ENCODE data around the gene PMM2.
"Not testable (repeated sequence)": the region's sequence is repeated elsewhere in the genome, so short reads cannot be mapped to it uniquely, and the experiment has no call there.

The PMM2 gene

DNA sequence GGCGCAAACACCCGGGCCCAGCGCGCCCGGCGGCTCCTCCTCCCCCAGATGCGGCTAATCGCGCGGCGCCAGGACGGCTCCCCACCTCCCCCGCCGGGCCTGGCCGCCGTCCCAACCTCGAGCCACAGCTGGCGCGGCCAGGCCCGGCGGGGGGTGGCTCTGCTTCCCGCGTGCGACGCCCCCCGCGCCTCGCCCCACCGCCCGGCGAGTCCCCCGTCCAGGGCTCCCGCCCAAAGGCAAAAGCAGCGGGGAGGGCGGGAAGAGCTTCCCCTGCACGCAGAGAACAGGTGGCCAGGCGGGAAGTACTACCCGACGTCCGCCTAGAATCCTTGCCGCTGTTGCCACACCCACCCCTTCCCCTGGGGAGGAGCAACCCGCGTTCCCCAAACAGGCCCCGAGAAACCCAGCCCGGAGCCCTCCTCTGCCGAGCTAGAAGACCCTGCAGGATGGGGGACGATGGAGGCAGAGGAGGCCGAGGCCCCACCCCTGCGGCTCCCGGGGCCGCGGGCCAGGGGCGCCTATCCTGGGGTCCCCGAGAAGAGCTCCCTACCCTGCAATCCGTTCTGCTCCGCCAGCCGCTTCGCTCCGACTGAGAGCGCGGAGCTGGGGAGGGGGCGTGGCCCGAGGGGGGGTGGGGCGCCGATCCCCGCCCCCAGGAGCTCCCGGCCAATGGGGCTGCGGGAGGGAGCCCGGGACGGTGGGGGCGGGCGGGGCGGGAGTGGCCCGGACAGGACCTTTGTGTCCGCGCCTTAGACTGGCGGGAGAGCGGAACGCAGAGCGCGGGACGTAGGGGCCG, 71.0 kb downstream of the PMM2 start, which contains the start of gene CARHSP1:
CARHSP1 (minus strand) TSS at position 591 of the 796 bp plus-strand sequence. CDS start 9,678 bp downstream, outside the sequence.
- DNase-seq: peak; percentile 92

DNA sequence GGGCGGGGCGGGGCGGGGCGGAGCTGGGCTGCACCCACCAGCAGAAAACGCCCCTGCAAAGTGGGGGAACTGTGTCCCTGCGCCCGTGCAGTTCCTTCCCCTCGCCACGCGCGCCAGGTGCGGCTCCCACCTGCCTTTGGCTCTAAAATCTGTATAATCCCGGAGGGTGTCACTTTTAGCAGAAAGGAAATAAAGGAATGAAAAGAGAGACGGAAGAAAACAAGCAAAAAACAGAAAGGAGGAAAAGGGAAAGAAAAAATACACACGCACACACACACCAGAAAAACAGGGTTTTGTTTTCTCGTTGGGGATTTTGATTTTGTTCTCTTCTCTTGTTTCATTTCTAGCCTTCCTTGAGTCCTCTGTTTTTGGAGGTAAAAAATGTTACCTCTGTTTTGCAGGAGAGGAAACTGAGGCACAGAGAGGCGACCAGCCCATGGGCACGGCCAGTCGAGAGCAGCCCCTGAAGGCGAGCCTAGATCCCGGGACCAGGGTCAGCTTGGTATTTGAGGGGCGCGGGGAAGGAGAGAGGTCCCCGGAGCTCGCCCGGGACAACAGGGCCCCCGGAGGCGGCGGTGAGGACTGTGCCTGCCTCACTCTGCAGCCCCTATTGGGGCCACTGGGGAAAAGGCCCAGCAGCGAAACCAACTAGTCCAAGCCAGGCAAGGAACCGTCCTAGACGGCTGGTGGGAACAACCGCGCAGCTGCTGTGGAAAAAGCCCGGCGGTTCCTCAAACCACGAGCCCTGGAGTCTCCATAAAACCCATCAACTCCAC, 71.8 kb downstream of the PMM2 start:
- no peak for DNase-seq

DNA sequence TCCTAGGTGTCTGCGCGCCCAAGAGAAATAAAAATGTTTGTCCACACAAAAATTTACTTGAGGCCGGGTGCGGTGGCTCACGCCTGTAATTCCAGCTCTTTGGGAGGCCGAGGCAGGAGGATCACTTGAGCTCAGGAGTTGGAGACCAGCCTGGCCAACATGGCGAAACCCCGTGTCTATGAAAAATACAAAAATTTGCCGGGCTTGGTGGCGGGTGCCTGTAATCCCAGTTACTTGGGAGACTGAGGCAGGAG, 72.3 kb downstream of the PMM2 start:
- DNase-seq: not testable (repeated sequence)

DNA sequence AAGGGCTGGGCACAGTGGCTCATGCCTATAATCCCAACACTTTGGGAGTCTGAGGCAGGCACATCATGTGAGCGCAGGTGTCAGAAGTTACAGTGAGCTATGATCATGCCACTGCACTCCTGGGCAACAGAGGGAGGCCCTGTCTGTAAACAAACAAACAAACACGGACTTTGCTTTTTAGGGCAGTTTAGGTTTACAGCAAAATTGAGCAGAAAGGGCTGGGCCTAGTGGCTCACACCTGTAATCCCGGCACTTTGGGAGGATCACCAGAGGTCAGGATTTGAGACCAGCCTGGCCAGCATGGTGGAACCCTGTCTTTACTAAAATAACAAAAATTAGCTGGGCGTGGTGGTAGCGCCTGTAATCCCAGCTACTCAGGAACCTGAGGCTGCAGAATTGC, 74.4 kb downstream of the PMM2 start:
- DNase-seq: no peak

DNA sequence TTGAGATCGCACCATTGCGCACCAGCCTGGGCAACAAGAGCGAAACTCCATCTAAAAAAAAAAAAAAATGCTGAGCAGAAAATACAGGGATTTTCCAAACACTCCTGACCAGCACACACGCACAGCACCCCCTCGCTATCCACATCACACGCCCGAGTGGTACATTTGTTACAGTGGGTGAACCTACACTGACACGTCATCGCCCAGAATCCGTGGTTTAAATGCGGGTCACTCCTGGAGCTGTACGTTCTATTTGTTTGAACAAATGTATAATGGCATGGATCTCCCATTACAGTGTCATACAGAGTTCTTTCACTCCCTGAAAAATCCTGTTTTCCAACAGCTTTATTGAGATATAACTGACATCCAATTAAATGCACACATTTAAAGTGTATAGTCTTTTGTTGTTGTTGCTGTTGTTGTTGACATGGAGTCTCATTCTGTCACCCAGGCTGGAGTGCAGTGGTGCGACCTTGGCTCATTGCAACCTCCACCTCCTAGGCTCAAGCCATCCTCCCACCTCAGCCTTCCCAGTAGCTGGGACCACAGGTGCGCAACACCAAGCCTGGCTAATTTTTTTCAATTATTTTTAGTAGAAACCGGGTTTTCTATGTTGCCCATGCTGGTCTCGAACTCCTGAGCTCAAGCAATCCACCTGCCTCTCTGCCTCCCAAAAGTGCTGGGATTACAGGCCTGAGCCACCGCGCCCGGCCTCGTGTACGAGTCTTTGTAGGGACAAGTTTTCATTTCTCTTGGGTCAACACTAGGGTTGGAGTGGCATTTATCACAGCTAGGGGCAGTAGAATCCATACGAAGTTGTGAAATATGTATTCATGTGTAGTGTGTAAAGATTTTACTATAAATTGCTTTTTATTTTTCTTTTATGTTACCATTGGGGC, 75.6 kb downstream of the PMM2 start:
- no peak for DNase-seq

DNA sequence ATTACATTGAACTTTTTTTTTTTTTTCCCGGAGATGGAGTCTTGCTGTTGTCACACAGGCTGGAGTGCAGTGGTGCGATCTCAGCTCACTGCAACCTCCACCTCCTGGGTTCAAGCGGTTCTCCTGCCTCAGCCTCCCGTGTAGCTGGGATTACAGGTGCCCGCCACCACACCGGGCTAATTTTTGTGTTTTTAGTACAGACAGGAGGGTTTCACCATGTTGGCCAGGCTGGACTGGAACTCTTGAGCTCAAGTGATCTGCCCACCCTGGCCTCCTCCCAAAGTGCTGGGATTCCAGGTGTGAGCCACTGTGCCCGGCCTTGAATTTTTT, 76.2 kb downstream of the PMM2 start:
- not testable (repeated sequence) for DNase-seq

DNA sequence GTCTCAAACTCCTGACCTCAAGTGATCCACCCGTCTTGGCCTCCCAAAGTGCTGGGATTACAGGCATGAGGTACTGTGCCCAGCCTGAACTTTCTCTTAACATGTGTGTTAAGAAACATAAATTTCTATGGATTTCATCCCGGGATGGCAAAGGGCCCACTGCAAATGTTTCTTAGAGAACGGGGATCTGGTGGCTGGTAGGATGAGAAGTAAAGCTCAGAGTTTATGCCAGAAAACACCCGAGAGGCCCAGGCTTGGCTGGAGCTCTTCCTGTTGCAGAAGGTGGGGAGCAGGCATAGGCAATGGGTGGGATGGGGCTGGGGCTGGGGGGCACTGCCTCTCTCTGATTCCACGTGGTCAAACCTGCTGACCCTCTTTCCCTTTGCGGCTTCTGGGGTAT, 76.7 kb downstream of the PMM2 start:
- no peak for DNase-seq

DNA sequence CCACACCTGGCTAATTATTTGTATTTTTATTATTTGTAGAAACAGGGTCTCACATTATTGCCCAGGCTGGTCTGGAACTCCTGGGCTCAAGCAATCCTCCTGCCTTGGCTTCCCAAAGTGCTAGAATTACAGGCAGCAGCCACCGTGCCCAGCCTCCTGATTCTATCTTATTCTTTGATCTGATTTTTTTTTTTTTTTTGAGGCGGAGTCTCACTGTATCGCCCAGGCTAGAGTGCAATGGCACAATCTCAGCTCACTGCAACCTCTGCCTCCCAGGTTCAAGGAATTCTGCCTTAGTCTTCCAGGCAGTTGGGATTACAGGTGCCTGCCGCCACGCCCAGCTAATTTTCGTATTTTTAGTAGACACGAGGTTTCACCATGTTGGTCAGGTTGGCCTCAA, 77.7 kb downstream of the PMM2 start:
- DNase-seq: not testable (repeated sequence)

DNA sequence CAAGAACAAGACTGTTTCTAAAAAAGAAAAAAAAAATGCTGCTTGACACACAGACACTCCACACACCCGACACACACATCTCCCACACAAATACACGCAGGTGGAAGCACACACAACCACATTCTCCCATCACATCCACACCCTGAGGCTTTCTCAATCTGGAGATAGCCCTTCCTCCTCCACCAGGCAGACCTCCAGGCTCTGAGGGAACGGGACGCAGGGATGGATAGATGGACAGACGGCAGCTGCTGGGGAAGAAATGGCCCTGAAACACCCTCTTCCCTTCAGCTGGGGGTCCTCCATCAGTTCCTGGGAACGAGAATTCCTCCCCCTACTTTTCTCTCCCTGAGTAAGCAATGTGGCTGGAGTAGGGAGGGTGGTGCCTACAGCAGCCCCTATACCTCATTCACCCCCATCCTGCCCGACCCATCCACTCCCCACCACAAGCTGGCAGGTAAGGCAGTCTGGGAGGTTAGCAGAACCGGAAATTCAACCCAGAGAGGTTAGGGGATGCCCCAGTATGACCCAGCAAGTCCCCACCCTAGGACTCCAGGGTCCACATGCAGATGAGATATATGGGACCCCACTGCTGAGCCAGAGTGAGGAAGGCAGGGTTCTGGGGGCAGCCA, 80.4 kb downstream of the PMM2 start:
- DNase-seq: no peak

DNA sequence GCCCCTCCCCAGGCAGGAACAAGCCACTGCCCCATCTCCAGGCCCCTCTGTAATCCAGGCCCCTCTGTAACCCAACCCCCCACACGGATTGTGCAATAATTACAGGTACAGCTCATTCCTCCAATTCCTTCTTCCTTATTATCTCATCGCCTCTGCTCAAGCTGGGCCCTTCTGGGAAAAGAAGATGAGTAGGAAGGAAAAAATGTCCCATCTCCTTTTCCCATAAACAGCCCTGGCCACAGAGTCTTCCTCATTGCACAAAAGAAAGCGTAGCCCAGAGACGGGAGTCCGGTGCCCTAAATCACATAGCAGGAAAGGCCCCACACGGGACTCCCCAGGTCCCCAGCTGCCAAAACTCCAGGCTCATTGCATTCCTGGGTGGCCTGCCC, 80.9 kb downstream of the PMM2 start:
- no peak for DNase-seq

DNA sequence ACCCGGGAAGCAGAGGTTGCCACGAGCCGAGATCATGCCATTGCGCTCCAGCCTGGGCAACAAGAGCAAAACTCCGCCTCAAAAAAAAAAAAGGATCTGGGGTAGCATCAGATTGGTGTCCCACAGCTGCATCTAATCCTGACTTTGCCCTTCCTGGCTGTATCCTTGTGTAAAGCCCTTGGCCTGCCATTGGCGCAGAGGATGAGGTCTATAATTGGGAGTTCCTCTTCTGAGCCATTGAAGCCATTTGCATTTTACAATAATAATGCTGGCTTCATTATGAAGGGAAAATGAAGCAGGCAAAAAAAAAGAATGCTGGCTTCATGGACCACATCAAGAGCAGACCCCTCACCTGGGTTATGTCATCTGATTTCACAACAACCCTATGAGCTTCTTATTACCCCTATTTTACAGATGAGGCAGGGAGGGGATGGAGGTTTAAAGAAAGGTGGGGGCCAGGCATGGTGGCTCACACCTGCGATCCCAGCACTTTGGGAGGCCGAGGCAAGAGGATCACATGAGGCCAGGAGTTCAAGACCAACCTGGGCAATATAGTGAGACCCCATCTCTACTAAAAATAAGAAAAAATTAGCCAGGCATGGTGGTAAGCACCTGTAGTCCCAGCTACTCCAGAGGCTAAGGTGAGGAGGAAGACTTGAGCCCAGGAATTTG, 83.3 kb downstream of the PMM2 start:
- no peak for DNase-seq

DNA sequence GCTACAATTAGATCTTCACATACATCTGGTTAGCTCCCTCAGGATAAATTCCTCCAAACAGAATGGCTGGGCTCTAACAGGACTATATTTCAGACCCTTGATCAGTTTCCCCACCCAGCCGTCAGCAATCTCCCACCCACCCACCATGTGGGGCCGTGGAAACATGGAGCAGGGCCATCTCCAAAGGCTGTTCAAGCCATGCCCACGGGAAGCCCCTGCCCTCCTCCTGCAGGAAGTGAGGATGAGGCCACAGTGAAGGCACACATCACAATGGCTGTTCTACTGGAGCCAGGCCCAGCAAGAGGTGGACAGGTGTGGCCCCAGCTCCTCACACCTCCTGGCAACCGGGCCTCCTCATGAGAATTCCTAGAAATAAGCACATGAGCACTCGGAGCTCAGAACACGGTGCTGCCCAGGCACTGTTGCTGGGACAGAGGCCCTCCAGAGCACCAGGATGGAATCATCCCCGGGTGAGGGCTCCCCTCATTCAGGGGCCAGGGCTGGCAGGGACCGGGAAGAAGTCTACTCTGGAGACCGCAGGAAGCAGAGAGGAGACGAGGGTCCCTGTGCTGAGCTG, 84.5 kb downstream of the PMM2 start, which contains the start of gene LITAFD:
LITAFD (plus strand) TSS at position 311 of the 577 bp plus-strand sequence. CDS start 2,005 bp downstream, outside the sequence.
- no peak for DNase-seq

DNA sequence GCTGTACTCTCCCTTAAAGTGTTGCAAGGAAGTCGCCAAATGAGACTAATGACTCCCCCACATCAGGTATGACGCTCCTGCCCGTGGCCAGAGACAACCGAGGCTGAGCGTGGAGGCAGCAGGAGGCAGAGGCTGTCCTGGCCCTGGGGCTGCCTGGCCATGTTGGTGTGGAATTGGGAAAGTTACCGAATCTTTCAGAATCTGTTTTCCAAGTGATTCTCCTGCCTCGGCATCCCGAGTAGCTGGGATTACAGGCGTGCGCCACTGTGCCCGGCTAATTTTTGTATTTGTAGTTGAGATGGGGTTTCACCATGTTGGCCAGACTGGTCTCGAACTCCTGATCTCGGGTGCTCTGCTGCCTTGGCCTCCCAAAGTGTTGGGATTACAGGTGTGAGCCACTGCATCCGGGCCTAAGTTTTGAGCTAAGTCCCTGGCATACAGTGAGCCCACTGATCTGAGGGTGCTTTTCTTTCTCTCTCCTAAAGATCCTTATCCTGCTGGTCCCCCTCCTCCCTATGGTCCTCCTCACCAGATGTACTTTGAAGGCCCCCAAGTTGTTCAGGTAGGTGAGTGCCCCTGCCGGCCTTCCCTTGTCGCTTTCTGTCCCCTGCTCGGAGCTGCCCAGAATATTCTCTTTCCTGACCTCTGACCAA, 85.2 kb downstream of the PMM2 start:
- DNase-seq: no peak

DNA sequence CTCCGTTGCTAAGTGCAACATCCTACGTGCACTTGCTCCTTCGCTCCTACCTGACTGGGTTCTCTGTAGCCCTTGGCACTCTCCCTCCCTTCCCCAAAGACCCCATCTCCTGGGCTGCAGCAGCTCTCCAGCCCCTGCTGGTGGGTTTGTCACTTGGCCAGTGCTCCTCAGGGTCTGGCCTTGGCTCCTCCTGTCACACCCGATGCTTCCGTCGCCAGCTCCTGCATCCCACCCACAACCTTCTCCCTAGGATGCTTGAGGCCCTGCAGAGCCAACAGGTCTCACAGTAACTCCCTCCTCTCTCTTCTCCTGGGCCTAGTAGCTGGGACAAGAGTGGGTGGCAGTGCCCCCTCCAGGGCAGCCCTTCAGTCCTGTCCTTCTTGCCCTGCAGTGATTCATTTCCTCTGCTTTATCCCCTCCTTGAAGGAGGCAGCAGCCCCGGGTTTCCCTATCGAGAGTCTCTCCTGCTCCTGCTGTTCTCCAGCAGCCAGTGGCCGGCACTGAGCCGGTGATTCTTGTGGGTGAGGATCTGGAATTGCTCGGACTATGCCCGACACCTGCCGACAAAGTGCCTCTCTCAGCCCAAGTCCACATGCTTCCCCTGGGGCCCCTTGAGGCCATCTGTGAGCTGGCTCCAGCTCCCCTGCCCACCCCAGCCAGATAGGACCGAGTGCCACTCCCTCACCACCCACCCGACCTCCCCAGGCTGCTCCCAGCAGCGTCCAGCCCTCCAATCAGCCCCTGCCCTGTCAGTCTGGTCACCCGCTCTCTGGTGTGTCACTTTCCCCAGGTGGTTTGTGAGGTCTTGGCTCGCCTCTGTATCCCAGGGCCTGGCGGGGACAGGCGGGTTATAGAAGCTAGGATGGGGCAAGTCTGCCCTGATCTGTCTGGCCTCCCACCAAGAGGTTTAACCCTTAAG, 88.3 kb downstream of the PMM2 start:
- no peak for DNase-seq

DNA sequence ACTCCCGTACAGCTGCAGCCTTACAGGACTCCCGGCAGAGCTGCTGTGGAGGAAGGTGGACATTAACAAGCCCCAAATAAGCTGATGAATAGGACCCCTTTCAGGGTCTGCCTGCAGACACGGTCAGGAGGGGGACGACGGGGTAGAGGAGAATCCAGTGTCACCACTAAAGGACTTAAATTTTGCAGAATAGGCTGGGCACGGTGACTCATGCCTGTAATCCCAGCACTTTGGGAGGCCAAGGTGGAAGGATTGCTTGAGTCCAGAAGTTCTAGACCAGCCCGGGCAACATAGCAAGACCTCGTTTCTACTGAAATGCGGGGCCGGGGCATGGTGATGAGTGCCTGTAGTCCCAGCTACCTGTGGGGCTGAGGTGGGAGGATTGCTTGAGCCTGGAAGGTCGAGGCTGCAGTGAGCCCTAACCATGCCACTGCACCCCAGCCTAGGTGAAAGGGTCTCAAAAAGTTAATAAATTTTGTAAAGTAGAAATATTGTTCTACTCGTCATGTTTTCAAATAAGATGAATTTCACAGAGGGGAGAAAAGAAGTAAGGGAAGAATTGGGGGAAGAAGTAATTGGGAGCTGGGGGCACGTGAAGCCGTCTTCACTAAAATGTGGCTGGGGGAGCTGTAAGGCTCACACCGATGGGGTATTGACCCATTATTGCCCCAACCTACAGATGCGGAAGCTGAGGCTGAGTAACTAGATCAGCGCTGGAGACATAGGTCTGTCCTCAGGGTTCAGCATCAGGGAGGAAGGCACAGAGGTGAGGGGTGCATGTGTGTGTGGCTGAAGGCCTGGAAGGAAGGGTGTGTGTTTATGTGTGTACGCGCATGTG, 89.2 kb downstream of the PMM2 start:
- DNase-seq: no peak

DNA sequence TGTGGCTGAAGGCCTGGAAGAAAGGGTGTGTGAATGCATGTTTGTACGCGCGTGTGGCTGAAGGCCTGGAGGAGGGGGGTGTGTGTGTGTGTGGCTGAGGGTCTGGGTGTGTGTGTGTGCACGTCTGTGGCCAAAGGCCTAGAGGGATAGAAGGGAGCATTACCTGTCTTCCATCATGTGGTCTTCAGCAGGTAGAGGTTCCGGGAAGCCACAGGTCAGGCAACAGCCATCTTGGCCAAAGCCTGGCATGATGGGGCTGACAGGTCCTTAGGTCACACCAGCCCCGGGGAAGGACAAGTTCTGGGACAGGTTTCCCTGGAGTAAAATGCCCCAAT, 89.8 kb downstream of the PMM2 start:
- no peak for DNase-seq

DNA sequence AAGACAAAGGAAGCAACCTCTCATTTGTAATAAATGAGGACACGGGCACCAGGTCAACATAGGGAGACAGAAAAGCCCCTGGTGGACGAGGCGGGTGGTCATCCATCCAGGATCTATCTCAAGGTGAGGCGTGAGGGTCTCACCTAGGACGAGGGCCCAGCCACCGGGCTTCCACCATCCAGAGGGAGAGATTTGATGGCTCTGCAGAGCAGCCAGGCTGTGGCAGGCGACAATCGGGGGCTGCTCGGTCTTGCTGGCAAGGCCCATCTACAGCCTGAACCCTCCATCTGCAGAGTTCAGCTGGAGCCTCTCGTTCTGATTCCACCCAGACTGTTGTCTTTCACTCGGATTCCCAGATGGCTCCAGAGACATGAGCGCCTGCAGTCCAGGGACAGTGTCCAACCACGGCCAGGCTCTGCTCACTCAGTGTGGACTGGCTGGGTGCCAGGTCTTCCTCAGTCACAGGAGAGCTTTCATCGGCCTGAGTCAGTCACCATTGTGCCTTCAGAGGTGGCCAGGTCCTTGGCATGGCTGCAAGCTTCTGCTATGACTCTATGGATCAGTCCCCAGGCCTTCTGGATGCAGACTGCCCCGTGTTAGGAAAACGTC, 90.4 kb downstream of the PMM2 start:
- DNase-seq: no peak

DNA sequence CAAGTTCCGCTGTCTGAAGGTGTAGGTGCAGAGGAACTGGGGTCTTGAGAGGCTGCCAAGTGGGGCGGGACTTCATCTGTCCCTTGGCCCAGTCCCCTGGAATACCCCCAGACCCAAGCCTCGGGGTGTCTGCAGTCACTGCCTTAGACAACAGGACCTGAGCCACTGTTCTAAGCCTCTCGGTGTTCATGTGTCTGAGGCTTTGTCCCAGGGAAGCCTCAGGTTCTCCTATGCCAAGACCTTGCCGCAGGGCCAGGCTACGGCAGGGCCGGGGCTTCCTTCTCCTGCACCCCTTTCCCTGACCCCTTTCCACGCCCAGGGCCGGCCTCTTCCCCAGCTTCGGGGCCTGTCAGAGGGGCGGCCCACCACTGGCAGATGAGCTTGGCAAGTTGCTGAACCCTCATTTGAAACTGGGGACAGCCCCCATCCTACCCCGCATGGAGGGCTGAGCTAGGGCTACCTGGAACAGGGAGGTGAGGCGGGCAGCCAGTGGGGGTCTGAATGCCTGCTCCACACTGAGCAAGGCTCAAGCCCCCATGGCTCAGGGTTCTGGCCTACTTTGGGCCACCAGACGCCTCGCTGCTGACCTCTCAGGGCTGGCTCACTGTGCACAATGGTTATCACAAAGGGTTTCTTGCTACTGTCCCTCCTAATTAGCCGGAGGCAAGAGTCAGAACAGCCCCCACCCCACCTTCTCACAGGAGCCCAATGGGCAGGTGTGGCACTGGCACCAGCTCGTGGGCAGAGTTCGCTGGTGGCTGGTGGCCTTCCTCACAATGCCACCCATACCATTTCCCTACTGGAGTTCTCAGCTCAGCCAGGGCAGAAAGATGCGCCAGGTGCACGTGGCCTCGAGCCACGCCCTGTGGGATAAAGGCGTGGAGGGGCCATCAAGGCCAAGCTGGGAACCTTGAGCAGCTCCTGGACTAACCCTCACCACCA, 91.6 kb downstream of the PMM2 start:
- no peak for DNase-seq

All from NCI-H774 (cell line).